IPS DF 6.9 (cell line): ENCODE results near the gene TNFAIP3.
"Not testable (repeated sequence)": the region's sequence is repeated elsewhere in the genome, so short reads cannot be mapped to it uniquely, and the experiment has no call there.

Experiments used
- DNase-seq: peaks from one replicate; pipeline ENCODE4 v3.0.0-alpha.2; 2013; ENCODE audit warnings: low read depth, low spot score
- H3K27ac ChIP-seq: one replicate; pipeline ENCODE4 v1.5.1; 2013; ENCODE audit warnings: low read length, control low read depth
- H3K27me3 ChIP-seq: 2 replicates; pipeline ENCODE4 v1.6.1; 2013; ENCODE audit warnings: mild to moderate bottlenecking, low read length; ENCODE audit not compliant: control insufficient read depth, insufficient read depth
- H3K36me3 ChIP-seq: 2 replicates; pipeline ENCODE4 v1.6.1; 2013; ENCODE audit warnings: low read length; ENCODE audit not compliant: control insufficient read depth, insufficient read depth
- H3K4me1 ChIP-seq: 2 replicates; pipeline ENCODE4 v1.6.1; 2013; ENCODE audit warnings: low read length; ENCODE audit not compliant: control insufficient read depth, insufficient read depth
- H3K4me3 ChIP-seq: 2 replicates; pipeline ENCODE4 v1.5.1; 2013; ENCODE audit warnings: mild to moderate bottlenecking, low read length
- H3K9me3 ChIP-seq: 2 replicates; pipeline ENCODE4 v1.6.1; 2013; ENCODE audit warnings: low read length, inconsistent platforms; ENCODE audit not compliant: control insufficient read depth, insufficient read depth
- WGBS: extraction: QIAGEN DNeasy Blood & Tissue Kit; methylation state at CpG from one replicate; pipeline ENCODE4 v1.1.7; 2013; ENCODE audit warnings: mixed read lengths, missing lambda C conversion rate; ENCODE audit not compliant: insufficient read length, insufficient coverage; 5-methylcytosine and 5-hydroxymethylcytosine counted together

The TNFAIP3 gene

DNA sequence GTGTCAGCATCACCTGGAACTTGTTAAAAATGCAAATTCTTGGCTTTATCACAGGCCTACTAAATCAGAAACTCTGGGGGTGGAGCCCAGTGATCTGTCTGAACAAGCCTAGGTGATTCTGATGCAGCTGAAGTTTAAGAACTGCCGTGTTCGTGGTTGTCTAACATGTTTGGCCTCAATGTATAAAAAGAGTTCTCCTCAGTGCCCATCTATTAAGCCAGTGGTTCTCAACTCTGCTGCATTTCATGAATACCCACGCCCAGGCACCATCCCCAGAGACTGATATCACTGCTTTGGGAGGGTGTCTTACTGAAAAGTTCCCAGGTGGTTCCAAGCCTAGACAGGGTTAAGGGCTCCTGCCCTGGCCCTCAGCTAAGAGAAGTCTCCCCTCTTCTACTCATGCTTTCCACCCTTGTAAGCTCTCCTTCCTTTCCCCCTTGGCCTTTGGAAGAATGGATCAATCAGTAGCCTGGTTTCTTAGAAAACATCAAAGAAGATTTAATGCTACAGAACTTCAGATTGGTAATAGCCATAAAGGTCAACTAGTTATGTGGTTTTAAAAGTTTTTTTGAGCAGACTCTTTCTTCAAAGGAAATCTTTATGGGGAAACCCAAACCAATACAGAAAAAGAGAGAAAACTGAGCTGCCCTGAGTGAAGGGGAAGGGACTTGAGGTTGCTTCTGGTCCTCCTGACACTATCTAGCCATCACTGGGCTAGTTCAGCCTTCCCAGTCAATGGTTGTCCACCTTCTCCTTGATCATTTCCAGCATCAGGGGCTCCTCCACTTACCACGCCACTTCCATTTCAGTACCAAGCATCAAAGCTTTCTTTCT lies 38.9 kb upstream of the TNFAIP3 start:
- Histone ChIP-seq H3K27ac (no peak overlapping the region), H3K4me3 (no peak overlapping the region), H3K9me3 (no peaks in the 10 kb centered on the region), H3K4me1 (no peaks in the 10 kb centered on the region), H3K27me3 (no peaks in the 10 kb centered on the region), H3K36me3 (no peaks in the 10 kb centered on the region)
- no CpG with 5 or more reads among the region's 4 CpGs for WGBS
- DNase-seq, result no peak

DNA sequence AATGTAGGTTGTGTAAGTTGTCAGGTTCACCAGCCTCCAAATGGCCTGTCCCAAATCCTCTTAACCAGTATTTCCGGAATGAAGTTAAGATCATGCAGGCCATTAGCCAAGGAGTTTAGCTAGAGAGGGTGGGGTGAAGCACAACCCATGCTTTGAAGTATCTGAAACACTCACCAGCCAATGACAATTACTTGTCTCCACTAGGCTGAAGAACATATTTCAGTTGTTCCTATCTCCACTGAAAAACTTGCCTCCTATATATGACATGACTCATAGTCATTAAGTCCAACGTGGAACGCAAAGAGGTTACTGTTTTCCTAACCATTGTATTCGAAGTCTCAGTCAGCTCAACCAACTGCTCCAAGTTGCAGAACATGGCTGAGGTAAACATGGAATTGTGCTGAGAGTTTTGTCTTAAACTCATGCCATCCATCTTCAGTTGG lies 37.4 kb upstream of the TNFAIP3 start:
- H3K4me3 ChIP-seq, result no peak overlapping the region
- no peak for DNase-seq
- no peaks in the 10 kb centered on the region for H3K27me3 ChIP-seq
- H3K9me3 ChIP-seq, result no peaks in the 10 kb centered on the region
- no peaks in the 10 kb centered on the region for H3K36me3 ChIP-seq
- WGBS, result no CpG with 5 or more reads among the region's 4 CpGs
- no peak overlapping the region for H3K27ac ChIP-seq
- no peaks in the 10 kb centered on the region for H3K4me1 ChIP-seq

DNA sequence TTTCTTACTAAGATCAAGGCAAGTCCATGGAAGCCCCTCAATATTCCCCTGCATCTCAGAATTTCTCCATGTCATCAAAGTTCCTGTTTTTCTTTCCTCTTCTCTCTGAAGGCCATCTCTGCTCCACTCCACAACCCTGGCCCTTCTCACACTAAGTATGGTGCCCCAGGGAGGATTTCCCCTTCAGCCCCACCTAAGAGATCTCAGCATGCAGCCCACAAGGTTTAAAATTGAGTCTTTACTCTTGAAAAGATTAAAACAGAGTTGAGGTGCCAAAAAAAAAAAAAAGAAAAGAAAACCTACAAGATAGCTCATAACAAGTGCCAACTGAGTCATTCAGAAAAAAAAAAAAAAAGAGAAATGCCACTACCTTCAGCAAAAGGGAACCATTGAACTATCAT lies 36.5 kb upstream of the TNFAIP3 start:
- Histone ChIP-seq H3K27ac (no peak overlapping the region), H3K4me3 (no peak overlapping the region), H3K4me1 (no peaks in the 10 kb centered on the region), H3K27me3 (no peaks in the 10 kb centered on the region), H3K9me3 (no peaks in the 10 kb centered on the region), H3K36me3 (no peaks in the 10 kb centered on the region)
- no peak for DNase-seq

DNA sequence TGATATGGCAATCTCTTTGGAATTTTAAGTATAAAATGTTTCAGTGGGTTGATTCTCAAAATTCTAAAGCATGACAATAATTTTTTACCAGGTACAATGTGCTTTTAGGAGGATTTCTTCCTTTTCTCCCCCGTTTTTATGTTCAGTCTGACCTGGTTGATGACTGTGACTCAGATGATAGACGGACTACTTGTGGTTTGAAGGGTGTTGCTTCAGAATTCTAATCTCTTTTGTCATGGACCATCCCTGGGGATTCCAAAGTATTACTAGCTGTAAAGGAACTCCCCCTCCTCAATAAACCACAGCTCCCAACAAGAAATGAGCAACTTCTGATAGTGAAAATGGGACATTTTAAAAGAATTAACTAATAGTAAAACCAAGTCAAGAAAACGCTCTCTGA lies 34.9 kb upstream of the TNFAIP3 start:
- H3K4me1 ChIP-seq, result no peaks in the 10 kb centered on the region
- no peak for DNase-seq

DNA sequence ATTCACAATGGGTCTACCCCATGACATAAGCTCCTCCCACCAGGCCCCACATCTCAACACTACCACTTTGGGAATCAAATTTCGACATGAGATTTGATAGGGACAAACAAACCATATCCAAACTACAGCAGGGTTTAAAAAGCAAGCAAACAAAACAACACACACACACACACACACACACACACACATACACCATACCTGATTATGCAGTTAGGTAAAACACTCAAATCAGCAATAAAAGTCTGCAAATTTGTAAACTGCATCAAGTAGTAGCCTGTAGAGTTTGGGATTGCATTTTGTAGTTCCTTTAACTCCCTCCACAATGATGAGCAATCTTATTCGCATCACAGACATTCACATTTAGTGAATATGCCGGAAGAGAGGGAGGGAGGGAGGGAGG lies 32.6 kb upstream of the TNFAIP3 start:
- WGBS, result no CpG with 5 or more reads among the region's 3 CpGs
- H3K36me3 ChIP-seq, result no peaks in the 10 kb centered on the region
- no peak overlapping the region for H3K27ac ChIP-seq
- no peaks in the 10 kb centered on the region for H3K27me3 ChIP-seq
- H3K4me1 ChIP-seq, result no peaks in the 10 kb centered on the region
- H3K9me3 ChIP-seq, result no peaks in the 10 kb centered on the region
- no peak overlapping the region for H3K4me3 ChIP-seq
- DNase-seq, result no peak

More for the DNA sequence above, 34.9 kb upstream of the TNFAIP3 start:
- H3K27me3 ChIP-seq, result no peaks in the 10 kb centered on the region
- H3K9me3 ChIP-seq, result no peaks in the 10 kb centered on the region
- H3K27ac ChIP-seq, result no peak overlapping the region
- H3K36me3 ChIP-seq, result no peaks in the 10 kb centered on the region
- H3K4me3 ChIP-seq, result no peak overlapping the region
- WGBS, result no CpG with 5 or more reads among the region's 3 CpGs

DNA sequence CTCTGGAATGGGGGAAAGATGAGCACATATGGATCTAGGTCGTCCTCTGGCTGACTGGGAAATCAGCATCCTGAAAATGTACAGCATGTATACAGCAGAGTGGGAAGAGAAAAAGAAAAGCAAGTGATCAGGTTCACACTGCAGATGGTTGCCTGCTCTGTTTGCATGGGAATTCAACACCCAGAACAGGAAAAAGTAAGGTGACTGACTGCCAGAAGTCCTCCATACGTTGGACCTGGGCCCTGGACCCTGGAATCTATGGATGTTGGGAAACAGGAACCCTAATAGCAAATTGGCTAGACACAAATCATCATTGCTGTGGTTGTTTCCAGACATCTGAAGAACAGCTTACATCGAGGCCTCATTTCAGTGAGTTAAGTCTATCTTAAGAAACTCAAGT lies 30.3 kb upstream of the TNFAIP3 start:
- H3K4me3 ChIP-seq, result no peak overlapping the region
- H3K4me1 ChIP-seq, result no peaks in the 10 kb centered on the region
- no peaks in the 10 kb centered on the region for H3K36me3 ChIP-seq
- no peaks in the 10 kb centered on the region for H3K27me3 ChIP-seq
- no peak overlapping the region for H3K27ac ChIP-seq
- no peak for DNase-seq
- no CpG with 5 or more reads among the region's 3 CpGs for WGBS
- H3K9me3 ChIP-seq, result no peaks in the 10 kb centered on the region

DNA sequence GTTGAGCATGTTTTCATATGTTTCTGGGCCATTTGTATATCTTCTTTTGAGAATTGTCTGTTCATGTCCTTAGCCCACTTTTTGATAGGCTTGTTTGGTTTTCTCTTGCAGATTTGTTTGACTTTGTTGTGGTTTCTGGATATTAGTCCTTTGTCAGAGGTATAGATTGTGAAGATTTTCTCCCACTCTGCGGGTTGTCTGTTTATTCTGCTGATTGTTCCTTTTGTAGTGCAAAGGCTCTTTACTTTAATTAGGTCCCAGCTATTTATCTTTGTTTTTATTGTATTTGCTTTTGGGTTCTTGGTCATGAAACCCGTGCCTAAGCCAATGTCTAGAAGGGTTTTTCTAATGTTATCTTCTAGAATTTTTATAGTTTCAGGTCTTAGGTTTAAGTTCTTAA lies 29.0 kb upstream of the TNFAIP3 start:
- H3K27me3 ChIP-seq, H3K9me3 ChIP-seq, DNase-seq, H3K36me3 ChIP-seq, H3K4me3 ChIP-seq, H3K4me1 ChIP-seq, H3K27ac ChIP-seq: not testable (repeated sequence)
- no CpG with 5 or more reads among the region's 2 CpGs for WGBS

DNA sequence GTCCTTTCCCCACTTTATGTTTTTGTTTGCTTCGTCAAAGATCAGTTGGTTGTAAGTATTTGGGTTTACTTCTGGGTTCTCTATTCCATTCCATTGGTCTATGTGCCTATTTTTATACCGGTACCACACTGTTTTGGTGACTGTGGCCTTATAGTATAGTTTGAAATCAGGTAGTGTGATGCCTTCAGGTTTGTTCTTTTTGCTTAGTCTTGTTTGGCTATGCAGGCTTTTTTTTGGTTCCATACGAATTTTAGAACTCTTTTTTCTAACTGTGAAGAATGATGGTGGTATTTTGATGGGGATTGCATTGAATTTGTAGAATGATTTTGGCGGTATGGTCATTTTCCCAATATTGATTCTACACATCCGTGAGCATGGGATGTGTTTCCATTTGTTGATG lies 28.5 kb upstream of the TNFAIP3 start:
- H3K27me3 ChIP-seq, H3K36me3 ChIP-seq, H3K27ac ChIP-seq, DNase-seq, H3K9me3 ChIP-seq, H3K4me3 ChIP-seq, H3K4me1 ChIP-seq: not testable (repeated sequence)
- WGBS, result no CpG with 5 or more reads among the region's 5 CpGs

DNA sequence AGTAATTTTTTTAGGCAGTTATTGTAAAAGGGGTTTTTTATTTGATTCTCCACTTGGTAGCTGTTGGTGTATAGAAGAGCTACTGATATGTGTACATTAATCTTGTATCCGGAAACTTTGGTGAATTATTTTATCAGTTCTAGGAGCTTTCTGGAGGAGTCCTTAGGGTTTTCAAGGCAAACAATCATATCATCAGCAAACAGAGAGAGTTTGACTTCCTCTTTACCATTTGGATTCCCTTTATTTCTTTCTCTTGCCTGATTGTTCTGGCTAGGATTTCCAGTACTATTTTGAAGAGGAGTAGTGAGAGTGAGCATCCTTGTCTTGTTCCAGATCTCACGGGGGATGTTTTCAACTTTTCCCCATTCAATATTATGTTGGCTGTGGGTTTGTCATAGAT lies 28.0 kb upstream of the TNFAIP3 start:
- Histone ChIP-seq H3K36me3 (no peaks in the 10 kb centered on the region), H3K4me1 (no peaks in the 10 kb centered on the region), H3K4me3 (no peak overlapping the region), H3K9me3 (no peaks in the 10 kb centered on the region), H3K27me3 (no peaks in the 10 kb centered on the region), H3K27ac (no peak overlapping the region)
- no peak for DNase-seq
- no CpG with 5 or more reads among the region's 2 CpGs for WGBS

DNA sequence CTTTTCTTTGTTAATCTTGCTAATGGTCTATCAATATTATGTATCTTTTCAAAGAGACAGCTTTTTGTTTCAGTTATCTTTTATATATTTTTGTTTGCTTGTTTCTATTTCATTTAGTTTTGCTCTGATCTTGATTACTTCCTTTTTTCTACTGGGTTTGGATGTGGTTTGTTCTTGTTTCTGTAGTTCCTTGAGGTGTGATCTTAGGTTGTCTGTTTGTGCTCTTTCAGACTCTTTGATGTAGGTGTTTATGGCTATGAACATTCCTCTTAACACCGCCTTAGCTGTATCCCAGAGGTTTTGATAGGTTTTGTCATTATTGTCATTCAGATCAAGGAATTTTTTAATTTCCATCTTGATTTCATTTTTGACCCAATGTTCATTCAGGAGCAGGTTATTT lies 26.8 kb upstream of the TNFAIP3 start:
- Histone ChIP-seq H3K4me1 (no peaks in the 10 kb centered on the region), H3K27me3 (no peaks in the 10 kb centered on the region), H3K4me3 (no peak overlapping the region), H3K36me3 (no peaks in the 10 kb centered on the region), H3K27ac (no peak overlapping the region), H3K9me3 (no peaks in the 10 kb centered on the region)
- DNase-seq, result no peak
- no CpG with 5 or more reads among the region's 1 CpG for WGBS

DNA sequence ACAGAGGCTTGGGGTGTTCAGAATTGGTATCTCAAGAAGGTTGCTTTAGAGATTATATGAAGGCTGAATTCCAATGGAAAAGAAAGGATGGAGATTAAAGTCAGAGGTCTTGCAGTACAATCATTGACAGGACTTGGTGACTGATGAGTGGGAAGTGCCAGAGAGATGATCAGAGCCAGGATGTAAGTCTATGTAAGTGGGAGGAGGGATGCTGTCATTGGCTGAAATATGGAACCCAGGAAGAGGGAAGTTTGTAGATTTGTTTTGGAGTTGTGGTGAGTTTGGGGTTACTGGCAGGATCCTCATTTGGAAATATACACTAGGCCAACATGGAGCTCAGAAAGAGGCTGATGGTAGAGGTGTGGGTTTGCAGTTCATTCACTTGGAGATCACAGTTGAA lies 23.8 kb upstream of the TNFAIP3 start:
- H3K4me3 ChIP-seq, result no peak overlapping the region
- no peak for DNase-seq
- no peak overlapping the region for H3K27ac ChIP-seq
- H3K9me3 ChIP-seq, result no peaks in the 10 kb centered on the region
- no peaks in the 10 kb centered on the region for H3K27me3 ChIP-seq
- no peaks in the 10 kb centered on the region for H3K36me3 ChIP-seq
- no peaks in the 10 kb centered on the region for H3K4me1 ChIP-seq
